Upper lobe of right lung (tissue), 1 donor: ENCODE results near the gene CLDN18. TPM values are rescaled to one million over a fixed set of nuclear protein-coding genes. Genes with fewer than 3 reads are reported as not detected.

Experiments used
- ATAC-seq: fragments of 200-7000 bp; cut with Tn5 transposase; one replicate; pipeline ENCODE4 v1.9.1; 2020; ENCODE audit warnings: mild to moderate bottlenecking, moderate library complexity
- DNase-seq: peaks from one replicate; pipeline ENCODE4 v3.0.0-alpha.2; 2020
- H3K27ac ChIP-seq: fragments of 200-600 bp; one replicate; pipeline ENCODE4 v1.8.0; 2022
- H3K27me3 ChIP-seq: fragments of 200-600 bp; one replicate; pipeline ENCODE4 v1.8.0; 2022; ENCODE audit warnings: mild to moderate bottlenecking
- H3K36me3 ChIP-seq: fragments of 200-600 bp; one replicate; pipeline ENCODE4 v1.8.0; 2022
- H3K4me1 ChIP-seq: fragments of 200-600 bp; one replicate; pipeline ENCODE4 v1.8.0; 2022
- H3K4me3 ChIP-seq: fragments of 200-600 bp; one replicate; pipeline ENCODE4 v1.8.0; 2022; ENCODE audit warnings: mild to moderate bottlenecking
- H3K9me3 ChIP-seq: fragments of 200-600 bp; one replicate; pipeline ENCODE4 v1.8.0; 2022
- intact Hi-C: fragments of 100-400 bp; cut with DNase I; formaldehyde crosslinking; loops from one replicate; pipeline ENCODE4 v1.11.0; 2022
- total RNA-seq: library from RNA; stranded (reverse); fragmentation: NEBNext Ultra II Directional; extraction: Animal tissue kit (Norgen Biotek cat#: 25700); gene quantifications from one replicate; pipeline ENCODE4 v1.2.1, GENCODE V29; 2021
- TF ChIP-seq, protein P1 (sequence below): fragments of 200-600 bp; IDR thresholded peaks from one replicate; pipeline ENCODE4 v1.8.0; 2022; ENCODE audit warnings: antibody characterized with exemption
- donor health status: DM: no; HTN: yes; CAD: no; lungs with severe emphysema.

CLDN18 gene
- total RNA-seq, 1 donor from 2014 or later: 197 TPM

- no peak overlapping the region for H3K27ac ChIP-seq
- no peaks in the 10 kb centered on the region for H3K4me1 ChIP-seq
- H3K27me3 ChIP-seq: no peaks in the 10 kb centered on the region
- TF ChIP-seq, protein P1, sequence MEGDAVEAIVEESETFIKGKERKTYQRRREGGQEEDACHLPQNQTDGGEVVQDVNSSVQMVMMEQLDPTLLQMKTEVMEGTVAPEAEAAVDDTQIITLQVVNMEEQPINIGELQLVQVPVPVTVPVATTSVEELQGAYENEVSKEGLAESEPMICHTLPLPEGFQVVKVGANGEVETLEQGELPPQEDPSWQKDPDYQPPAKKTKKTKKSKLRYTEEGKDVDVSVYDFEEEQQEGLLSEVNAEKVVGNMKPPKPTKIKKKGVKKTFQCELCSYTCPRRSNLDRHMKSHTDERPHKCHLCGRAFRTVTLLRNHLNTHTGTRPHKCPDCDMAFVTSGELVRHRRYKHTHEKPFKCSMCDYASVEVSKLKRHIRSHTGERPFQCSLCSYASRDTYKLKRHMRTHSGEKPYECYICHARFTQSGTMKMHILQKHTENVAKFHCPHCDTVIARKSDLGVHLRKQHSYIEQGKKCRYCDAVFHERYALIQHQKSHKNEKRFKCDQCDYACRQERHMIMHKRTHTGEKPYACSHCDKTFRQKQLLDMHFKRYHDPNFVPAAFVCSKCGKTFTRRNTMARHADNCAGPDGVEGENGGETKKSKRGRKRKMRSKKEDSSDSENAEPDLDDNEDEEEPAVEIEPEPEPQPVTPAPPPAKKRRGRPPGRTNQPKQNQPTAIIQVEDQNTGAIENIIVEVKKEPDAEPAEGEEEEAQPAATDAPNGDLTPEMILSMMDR: no peak
- no peaks in the 10 kb centered on the region for H3K9me3 ChIP-seq
- DNase-seq (no peak), ATAC-seq (no peak)
- peaks cover 13% of the 10 kb centered on the region for H3K36me3 ChIP-seq
- intact Hi-C loops: no loop called here
- H3K4me3 ChIP-seq: no peak overlapping the region
Observed at GRCh38 chr3:138025553-138025952, 15.6 kb downstream of the CLDN18 start.

- DNase-seq (no peak), ATAC-seq (peak; percentile 75)
- Histone ChIP-seq H3K36me3 (peaks cover 13% of the 10 kb centered on the region), H3K27ac (no peak overlapping the region), H3K9me3 (no peaks in the 10 kb centered on the region), H3K4me1 (no peaks in the 10 kb centered on the region), H3K4me3 (no peak overlapping the region), H3K27me3 (no peaks in the 10 kb centered on the region)
- TF ChIP-seq, protein P1: no peak
- intact Hi-C loops: no loop called here
Observed at GRCh38 chr3:138027821-138028220, 17.9 kb downstream of the CLDN18 start.

DNA sequence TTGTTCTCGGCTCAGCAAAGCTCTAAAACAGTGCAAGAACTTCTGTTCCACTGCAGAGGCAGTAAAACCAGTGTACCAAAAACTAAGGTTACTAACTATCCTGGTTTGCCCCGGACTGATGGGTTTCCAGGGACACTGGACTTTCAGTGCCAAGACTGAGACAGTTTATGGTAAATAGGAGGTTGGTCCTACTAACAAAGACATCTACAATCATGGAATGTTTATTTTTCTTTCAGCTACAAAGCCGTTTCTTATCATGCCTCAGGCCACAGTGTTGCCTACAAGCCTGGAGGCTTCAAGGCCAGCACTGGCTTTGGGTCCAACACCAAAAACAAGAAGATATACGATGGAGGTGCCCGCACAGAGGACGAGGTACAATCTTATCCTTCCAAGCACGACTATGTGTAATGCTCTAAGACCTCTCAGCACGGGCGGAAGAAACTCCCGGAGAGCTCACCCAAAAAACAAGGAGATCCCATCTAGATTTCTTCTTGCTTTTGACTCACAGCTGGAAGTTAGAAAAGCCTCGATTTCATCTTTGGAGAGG, 20.8 kb downstream of the CLDN18 start:
- Histone ChIP-seq H3K27ac (no peak overlapping the region), H3K9me3 (no peaks in the 10 kb centered on the region), H3K36me3 (no peaks in the 10 kb centered on the region), H3K27me3 (no peaks in the 10 kb centered on the region), H3K4me3 (no peak overlapping the region), H3K4me1 (no peaks in the 10 kb centered on the region)
- DNase-seq (no peak), ATAC-seq (no peak)
- TF ChIP-seq, protein P1: no peak
- intact Hi-C loops: no loop called here

GRCh38 chr3:138031536-138031935, 21.6 kb downstream of the CLDN18 start:
- intact Hi-C loops: no loop called here
- Histone ChIP-seq H3K4me3 (no peak overlapping the region), H3K27ac (no peak overlapping the region), H3K9me3 (no peaks in the 10 kb centered on the region), H3K4me1 (no peaks in the 10 kb centered on the region), H3K27me3 (no peaks in the 10 kb centered on the region), H3K36me3 (no peaks in the 10 kb centered on the region)
- ATAC-seq: no peak
- TF ChIP-seq, protein P1: no peak
- DNase-seq: no peak

- no peak for ATAC-seq
- no peak overlapping the region for H3K4me3 ChIP-seq
Observed at GRCh38 chr3:138032567-138032966, 22.6 kb downstream of the CLDN18 start.

More at GRCh38 chr3:138032567-138032966, 22.6 kb downstream of the CLDN18 start:
- Histone ChIP-seq H3K9me3 (no peaks in the 10 kb centered on the region), H3K36me3 (no peaks in the 10 kb centered on the region), H3K27ac (no peak overlapping the region), H3K4me1 (no peaks in the 10 kb centered on the region), H3K27me3 (no peaks in the 10 kb centered on the region)
- TF ChIP-seq, protein P1: no peak
- intact Hi-C loops: no loop called here
- DNase-seq: no peak
